ENCODE results near the gene SOWAHB. TPM values are rescaled to one million over a fixed set of nuclear protein-coding genes. Genes with fewer than 3 reads are reported as not detected.
"Not testable (repeated sequence)": the region's sequence is repeated elsewhere in the genome, so short reads cannot be mapped to it uniquely, and the experiment has no call there.

Gene SOWAHB
- total RNA-seq, 1 donor from 2014 or later = 4.8 TPM

- no peak for DNase-seq (ENCODE audit: extremely low spot score, unreplicated experiment)
- no peak overlapping the region for H3K27ac Mint-ChIP-seq
- H3K4me3 Mint-ChIP-seq = no peak overlapping the region
Observed at GRCh38 chr4:76883147-76883546, 14.8 kb downstream of the SOWAHB start.

GRCh38 chr4:76882630-76883029 is 15.3 kb downstream of the SOWAHB start:
- peaks cover 4% of the 10 kb centered on the region for H3K9me3 Mint-ChIP-seq
- no peak overlapping the region for H3K4me3 Mint-ChIP-seq
- no peak for DNase-seq (ENCODE audit: extremely low spot score, unreplicated experiment)
- H3K27ac Mint-ChIP-seq = no peak overlapping the region
- H3K36me3 Mint-ChIP-seq = no peaks in the 10 kb centered on the region
- H3K27me3 Mint-ChIP-seq = no peaks in the 10 kb centered on the region
- peaks cover 9% of the 10 kb centered on the region for H3K4me1 Mint-ChIP-seq (ENCODE audit: unreplicated experiment)
- TF ChIP-seq CTCF (conservative IDR thresholded peaks at IDR 0.05) = no peak

More at GRCh38 chr4:76883147-76883546, 14.8 kb downstream of the SOWAHB start:
- H3K4me1 Mint-ChIP-seq (ENCODE audit: unreplicated experiment) = peaks cover 9% of the 10 kb centered on the region
- no peaks in the 10 kb centered on the region for H3K36me3 Mint-ChIP-seq
- no peak for TF ChIP-seq CTCF (conservative IDR thresholded peaks at IDR 0.05)
- H3K27me3 Mint-ChIP-seq = no peaks in the 10 kb centered on the region
- H3K9me3 Mint-ChIP-seq = peaks cover 4% of the 10 kb centered on the region

- no peaks in the 10 kb centered on the region for H3K9me3 Mint-ChIP-seq
- peaks cover 5% of the 10 kb centered on the region for H3K4me1 Mint-ChIP-seq (ENCODE audit: unreplicated experiment)
- H3K4me3 Mint-ChIP-seq = no peak overlapping the region
- no peaks in the 10 kb centered on the region for H3K36me3 Mint-ChIP-seq
- no peak for DNase-seq (ENCODE audit: extremely low spot score, unreplicated experiment)
- H3K27me3 Mint-ChIP-seq = no peaks in the 10 kb centered on the region
- TF ChIP-seq CTCF (conservative IDR thresholded peaks at IDR 0.05) = no peak
- no peak overlapping the region for H3K27ac Mint-ChIP-seq
Observed at GRCh38 chr4:76881375-76881774, 16.6 kb downstream of the SOWAHB start.

- no peak for TF ChIP-seq CTCF (conservative IDR thresholded peaks at IDR 0.05)
- H3K9me3 Mint-ChIP-seq = no peaks in the 10 kb centered on the region
- H3K4me1 Mint-ChIP-seq (ENCODE audit: unreplicated experiment) = peaks cover 5% of the 10 kb centered on the region
- DNase-seq (ENCODE audit: extremely low spot score, unreplicated experiment) = no peak
- no peaks in the 10 kb centered on the region for H3K36me3 Mint-ChIP-seq
- H3K27ac Mint-ChIP-seq = no peak overlapping the region
- H3K4me3 Mint-ChIP-seq = no peak overlapping the region
- no peaks in the 10 kb centered on the region for H3K27me3 Mint-ChIP-seq
Observed at GRCh38 chr4:76879731-76880364, 18.1 kb downstream of the SOWAHB start.

- not testable (repeated sequence) for H3K36me3 Mint-ChIP-seq; H3K27me3 Mint-ChIP-seq; DNase-seq (ENCODE audit: extremely low spot score, unreplicated experiment); H3K9me3 Mint-ChIP-seq; H3K4me1 Mint-ChIP-seq (ENCODE audit: unreplicated experiment); H3K27ac Mint-ChIP-seq; H3K4me3 Mint-ChIP-seq
Observed at GRCh38 chr4:76878641-76879165, 19.2 kb downstream of the SOWAHB start.

GRCh38 chr4:76874176-76874575 is 23.8 kb downstream of the SOWAHB start:
- Mint-ChIP-seq H3K4me3 (no peak overlapping the region), H3K27me3 (no peaks in the 10 kb centered on the region), H3K9me3 (peaks cover 4% of the 10 kb centered on the region), H3K4me1 (ENCODE audit: unreplicated experiment) (no peaks in the 10 kb centered on the region), H3K27ac (no peak overlapping the region), H3K36me3 (no peaks in the 10 kb centered on the region)
- no peak for TF ChIP-seq CTCF (conservative IDR thresholded peaks at IDR 0.05)
- no peak for DNase-seq (ENCODE audit: extremely low spot score, unreplicated experiment)
